Measurements from ENCODE around the gene SMURF1.

SMURF1 gene

DNA sequence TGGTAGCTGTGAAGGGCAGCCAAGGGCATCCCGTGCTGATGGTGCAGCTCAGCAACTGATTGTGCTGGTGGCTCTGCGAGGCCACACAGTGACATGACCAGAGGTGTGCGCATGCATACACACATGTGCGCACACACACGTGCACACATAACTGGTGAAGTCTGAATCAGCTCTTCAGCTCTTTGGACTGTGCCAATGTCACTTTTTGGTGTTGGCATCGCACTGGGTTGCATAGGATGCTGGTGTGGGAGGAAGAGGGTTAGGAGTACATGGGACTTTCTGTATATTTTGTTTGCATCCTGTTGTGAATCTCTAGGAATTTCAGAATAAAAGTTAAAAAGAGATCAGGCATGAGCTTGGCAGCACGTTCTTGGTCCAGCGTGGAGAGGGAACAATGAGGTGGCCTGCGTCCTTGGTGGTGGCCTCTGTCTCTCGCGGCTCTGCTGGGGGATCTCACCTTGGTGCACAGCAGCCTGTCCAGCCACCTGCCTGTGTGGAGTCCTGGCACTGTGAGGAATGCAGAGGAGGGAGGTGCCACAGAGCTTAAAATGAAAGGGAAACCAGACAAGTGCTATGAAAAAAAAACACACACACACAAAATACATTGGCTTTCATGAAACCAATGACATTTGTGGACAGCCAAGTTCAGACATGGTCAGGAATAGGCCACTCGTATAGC, 141.6 kb downstream of the SMURF1 start:
- no peak for DNase-seq (ENCODE audit: low spot score)
- in situ Hi-C loops (cut with MboI; ENCODE audit: low pct_unique_long_range_greater_than_20kb, low sequenced_read_pairs, unreplicated experiment) = no loop called here
- TF ChIP-seq, protein P1, sequence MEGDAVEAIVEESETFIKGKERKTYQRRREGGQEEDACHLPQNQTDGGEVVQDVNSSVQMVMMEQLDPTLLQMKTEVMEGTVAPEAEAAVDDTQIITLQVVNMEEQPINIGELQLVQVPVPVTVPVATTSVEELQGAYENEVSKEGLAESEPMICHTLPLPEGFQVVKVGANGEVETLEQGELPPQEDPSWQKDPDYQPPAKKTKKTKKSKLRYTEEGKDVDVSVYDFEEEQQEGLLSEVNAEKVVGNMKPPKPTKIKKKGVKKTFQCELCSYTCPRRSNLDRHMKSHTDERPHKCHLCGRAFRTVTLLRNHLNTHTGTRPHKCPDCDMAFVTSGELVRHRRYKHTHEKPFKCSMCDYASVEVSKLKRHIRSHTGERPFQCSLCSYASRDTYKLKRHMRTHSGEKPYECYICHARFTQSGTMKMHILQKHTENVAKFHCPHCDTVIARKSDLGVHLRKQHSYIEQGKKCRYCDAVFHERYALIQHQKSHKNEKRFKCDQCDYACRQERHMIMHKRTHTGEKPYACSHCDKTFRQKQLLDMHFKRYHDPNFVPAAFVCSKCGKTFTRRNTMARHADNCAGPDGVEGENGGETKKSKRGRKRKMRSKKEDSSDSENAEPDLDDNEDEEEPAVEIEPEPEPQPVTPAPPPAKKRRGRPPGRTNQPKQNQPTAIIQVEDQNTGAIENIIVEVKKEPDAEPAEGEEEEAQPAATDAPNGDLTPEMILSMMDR (IDR thresholded peaks at IDR 0.05; ENCODE audit: extremely low read depth, insufficient read depth, missing control alignments) = no peak

DNA sequence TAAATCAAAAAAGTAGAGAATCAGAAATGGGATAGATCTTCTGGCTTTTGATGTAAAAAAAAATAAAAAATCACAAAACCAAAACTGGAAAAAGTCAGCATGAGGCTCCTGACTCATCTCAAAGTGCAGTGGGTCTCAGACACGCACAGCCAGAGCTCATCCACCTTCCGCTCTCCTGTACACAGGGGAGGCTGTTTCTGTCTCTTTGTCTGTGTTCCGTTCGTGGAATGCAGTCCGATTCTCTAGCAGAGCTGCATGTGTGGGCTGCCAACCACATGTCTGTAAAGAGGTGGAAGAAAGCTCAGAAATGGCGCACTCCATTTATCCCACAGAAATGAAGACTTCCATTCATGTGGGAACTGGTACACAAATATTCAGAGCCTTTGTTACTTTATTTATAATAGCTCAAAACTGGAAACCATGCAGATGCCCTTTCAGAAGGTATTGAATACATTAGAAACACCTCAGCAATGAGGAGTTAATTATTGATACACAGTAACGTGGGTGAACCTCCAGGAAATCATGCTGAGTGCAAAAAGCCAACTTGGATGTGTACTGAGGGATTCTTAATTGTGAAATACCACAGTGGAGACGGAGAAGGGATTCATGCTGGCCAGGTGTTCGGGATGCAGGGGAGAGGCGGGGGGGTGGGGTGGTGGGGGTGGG, 142.3 kb downstream of the SMURF1 start:
- TF ChIP-seq, protein P1 (IDR thresholded peaks at IDR 0.05; ENCODE audit: extremely low read depth, insufficient read depth, missing control alignments) = no peak
- in situ Hi-C loops (cut with MboI; ENCODE audit: low pct_unique_long_range_greater_than_20kb, low sequenced_read_pairs, unreplicated experiment) = no loop called here
- DNase-seq (ENCODE audit: low spot score) = no peak

DNA sequence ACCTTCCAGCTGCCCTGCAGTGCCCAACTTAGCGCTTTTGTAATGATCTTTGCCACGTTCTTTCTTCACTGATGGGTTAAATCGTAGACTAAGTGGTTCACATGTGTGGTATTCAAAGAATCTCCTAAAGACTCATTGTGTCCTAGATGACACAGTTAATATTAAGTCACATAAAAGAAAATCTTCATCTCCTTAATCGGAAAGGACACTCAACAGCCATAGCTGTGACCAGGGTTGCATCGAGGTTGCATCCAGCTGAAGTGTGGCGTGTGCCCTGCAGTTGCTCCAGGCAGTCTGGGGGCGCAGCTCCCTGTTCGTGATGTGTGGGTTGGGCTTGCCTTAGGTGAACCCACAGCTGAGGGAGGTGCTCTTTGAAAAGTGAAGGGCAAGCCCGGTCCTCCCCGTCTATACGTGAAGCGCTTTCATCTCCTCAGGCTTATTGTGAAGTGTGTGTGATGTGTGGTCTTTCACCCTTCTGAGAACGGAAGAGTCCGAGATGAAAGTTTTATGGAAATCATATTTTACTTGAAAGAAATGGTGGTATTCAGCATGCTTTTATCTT, 142.9 kb downstream of the SMURF1 start:
- in situ Hi-C loops (cut with MboI; ENCODE audit: low pct_unique_long_range_greater_than_20kb, low sequenced_read_pairs, unreplicated experiment) = no loop called here
- TF ChIP-seq, protein P1 (IDR thresholded peaks at IDR 0.05; ENCODE audit: extremely low read depth, insufficient read depth, missing control alignments) = no peak
- DNase-seq (ENCODE audit: low spot score) = no peak

DNA sequence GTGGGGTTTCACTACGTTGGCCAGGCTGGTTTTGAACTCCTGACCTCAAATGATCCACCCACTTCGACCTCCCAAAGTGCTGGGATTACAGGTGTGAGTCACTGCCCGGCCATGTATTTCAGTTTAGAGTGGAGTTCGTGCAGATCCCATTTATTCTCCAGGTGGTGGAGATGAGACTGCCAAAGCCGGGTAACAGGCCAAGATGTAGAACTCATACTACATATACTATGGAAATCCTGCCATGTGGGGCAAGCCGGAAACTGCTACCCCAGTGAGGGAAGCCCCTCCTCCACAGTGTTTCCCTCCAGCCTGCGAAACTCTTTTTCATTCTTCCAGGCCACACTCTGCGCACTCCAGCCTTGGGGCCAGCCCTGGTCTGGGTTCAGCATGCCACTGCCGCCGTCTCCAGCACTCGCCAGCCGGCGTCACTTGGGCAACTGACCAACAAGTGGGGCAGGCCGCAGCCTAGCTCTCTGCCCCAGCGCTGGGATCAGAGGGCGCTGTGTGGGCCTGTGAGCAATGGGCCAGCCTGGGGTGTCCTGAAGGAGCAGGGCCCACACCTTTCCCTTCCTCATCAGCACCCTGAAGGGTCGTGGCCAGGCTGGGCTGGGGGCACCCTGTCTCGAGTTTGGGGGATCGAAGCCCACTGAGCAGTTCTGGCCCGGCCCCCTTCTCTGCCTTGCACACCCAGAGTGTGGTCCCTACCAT, 143.6 kb downstream of the SMURF1 start:
- DNase-seq (ENCODE audit: low spot score) = no peak
- in situ Hi-C loops (cut with MboI; ENCODE audit: low pct_unique_long_range_greater_than_20kb, low sequenced_read_pairs, unreplicated experiment) = no loop called here
- TF ChIP-seq, protein P1 (IDR thresholded peaks at IDR 0.05; ENCODE audit: extremely low read depth, insufficient read depth, missing control alignments) = no peak

DNA sequence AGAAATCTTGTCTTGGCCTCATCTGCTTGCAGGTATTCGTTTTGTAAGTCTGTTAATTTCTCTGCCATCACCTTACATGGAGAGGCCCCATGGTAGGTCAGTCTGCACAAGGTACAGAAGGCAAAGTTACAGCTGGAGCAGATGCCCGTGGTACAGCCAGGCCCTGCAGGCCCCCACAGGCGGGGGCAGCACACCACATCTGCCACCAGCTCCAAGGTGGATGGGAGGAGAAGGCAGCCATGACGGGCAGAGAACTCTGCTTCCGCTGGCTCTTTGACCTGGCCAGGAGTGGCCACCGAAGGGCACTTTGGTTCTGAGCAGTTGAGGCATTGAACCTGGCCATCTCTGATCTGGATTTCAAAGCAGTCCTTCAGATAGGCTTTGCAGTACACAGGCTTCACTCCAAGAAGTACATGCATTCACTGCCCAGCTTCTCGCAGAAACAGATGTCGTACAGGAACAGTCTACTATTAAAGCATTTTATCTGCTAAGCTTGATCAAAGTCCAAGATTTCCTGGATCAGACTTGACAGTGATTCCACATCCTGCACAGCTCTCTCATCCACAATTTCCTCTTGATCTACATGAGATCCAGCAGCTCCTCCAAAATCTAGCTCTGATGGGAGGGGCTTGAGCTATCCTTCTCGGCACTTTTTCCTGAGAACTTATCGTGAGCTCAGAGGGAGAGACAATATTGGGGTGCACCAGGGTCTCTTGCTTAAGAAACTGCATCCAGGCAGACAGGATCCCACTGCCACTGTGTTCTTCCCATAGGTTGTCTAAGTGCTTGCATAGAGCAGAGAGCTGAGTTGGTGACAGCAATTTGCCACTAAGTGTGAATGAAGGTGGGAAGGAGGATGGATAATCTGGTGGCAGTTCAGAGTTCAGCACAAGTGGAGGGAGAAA, 144.8 kb downstream of the SMURF1 start:
- in situ Hi-C loops (cut with MboI; ENCODE audit: low pct_unique_long_range_greater_than_20kb, low sequenced_read_pairs, unreplicated experiment) = no loop called here
- DNase-seq (ENCODE audit: low spot score) = no peak
- TF ChIP-seq, protein P1 (IDR thresholded peaks at IDR 0.05; ENCODE audit: extremely low read depth, insufficient read depth, missing control alignments) = no peak

DNA sequence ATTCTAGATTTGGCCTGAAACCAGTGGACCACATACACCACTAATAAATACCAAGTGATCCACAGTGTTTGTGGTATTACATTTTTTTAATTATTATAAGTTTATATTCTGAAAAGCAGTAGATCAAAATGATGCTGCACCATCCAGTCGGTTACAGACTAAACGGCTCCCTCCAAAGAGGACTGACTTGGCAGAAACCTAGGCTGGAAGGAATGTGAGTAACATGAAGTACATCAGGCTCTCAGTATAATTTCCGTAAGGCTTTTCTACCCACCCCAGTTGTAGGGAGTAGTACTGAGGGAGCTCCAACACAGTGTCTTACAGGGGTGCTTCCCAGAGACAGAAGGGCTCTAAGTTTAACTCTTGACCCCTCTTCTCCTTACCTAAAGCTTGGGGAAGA, 146.1 kb downstream of the SMURF1 start:
- in situ Hi-C loops (cut with MboI; ENCODE audit: low pct_unique_long_range_greater_than_20kb, low sequenced_read_pairs, unreplicated experiment) = no loop called here
- no peak for DNase-seq (ENCODE audit: low spot score)
- TF ChIP-seq, protein P1 (IDR thresholded peaks at IDR 0.05; ENCODE audit: extremely low read depth, insufficient read depth, missing control alignments) = no peak
